Measurements from ENCODE around the gene AKT1. TPM values are rescaled to one million over a fixed set of nuclear protein-coding genes. Genes with fewer than 3 reads are reported as not detected.

The AKT1 gene
- total RNA-seq, 1 experiment from 2014 or later: 123 TPM

DNA sequence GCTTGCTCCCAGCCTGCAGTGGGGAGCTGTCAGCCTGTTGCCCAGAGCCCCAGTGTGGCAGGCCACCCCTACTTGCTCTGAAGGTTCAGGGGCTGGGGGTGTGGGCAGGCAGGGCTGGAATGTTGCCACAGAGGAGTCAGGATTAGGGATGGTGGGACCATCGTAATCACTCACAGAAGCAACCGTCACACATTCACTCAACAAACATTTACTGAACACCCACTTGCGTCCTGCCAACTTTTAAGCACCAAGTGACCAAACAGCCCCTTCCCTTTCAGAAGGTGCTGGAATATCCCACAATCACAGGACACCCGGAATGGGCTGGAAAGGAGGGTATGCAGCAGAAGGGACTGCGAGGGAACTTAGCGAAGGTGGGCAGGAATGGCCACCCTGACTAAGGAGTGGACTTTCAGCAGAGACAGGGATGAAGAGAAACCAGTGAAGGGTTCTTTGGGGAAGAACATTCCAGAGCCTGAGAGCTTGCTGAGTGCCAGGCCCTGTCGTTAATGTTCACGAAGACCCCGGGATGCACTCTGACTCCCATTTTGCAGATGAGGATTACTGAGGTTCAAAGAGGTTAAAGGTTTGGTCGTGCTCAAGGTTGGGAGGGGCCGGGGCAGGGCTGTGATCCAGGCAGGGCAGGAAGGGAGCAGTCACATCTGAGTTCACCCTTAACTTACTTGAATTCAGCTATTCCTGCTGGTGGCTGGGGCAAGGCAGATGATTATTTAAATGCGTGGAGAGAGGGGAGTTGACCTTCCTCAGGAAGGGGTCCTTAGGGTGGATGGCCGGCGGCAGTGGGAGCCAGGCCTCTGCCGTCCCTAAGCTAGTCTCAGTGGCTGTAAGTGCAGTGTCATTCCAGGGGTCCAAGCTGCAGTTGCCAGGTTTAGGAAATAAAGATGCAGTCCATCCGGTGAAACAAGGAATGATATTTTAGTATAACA is 3.0 kb upstream of the AKT1 start:
- POLR2A ChIA-PET (ENCODE audit: low non-redundant PET): no interaction called here
- H3K27ac ChIP-seq (ENCODE audit: low read depth, low read length, poor library complexity, severe bottlenecking): no peak overlapping the region

DNA sequence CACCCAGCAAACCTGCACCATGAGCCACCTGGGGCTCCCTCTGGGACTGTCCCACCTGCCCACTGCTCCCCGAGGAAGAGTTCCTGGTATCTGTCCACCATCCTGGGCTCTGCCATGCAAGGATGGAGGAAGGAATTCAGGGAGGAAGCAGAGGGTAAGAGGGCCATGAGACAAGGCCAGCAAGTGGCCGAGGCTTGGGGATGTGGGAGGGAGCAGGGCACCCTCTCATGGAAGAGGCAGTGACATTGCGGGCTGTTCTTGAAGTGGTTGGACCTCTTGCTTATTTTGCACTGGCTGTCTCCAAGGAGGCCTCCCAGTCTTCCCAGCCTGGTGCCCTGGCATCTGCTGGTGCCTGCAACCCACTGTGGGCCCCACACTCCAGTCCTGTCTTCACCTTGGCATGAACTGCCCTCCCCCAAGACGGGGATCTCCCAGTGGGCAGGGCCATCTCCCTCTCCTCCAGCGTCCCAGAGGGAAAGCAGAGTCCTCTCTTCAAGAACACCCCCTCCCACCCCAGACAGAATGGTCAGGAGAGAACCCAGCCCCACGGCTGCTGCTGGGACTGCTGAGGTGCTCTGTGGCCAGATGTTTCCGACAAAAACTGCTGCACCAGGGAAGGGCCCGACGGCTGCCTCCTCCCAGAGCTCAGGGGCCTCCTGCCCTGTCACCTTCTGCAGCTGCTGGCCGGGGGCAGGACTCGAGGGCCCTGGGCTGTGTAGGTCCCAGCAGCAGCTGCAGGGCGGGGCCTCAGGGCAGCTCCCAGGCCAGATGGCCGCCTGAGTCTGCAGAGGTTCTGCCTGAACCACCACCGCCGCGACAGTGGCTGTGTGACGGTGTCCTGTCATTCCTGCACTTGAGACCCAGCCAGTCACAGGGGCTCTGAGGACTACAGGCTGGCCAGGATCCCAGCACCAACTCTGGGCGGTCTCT is 1.8 kb upstream of the AKT1 start:
- H3K27ac ChIP-seq (ENCODE audit: low read depth, low read length, poor library complexity, severe bottlenecking): no peak overlapping the region
- POLR2A ChIA-PET (ENCODE audit: low non-redundant PET): no interaction called here
- H3K4me1 ChIP-seq (ENCODE audit: insufficient read depth, low read length, poor library complexity, severe bottlenecking): peaks cover 24% of the 10 kb centered on the region
- intact Hi-C loops (cut with micrococcal nuclease; ENCODE audit: unreplicated experiment): no loop called here
- no peaks in the 10 kb centered on the region for H3K27me3 ChIP-seq (replicated peaks; ENCODE audit: insufficient read depth, low read depth, low read length, poor library complexity)
- no peaks in the 10 kb centered on the region for H3K9me3 ChIP-seq (ENCODE audit: low read depth, low read length, poor library complexity, severe bottlenecking)
- CTCF ChIA-PET: no interaction called here
- no peak for DNase-seq (ENCODE audit: low spot score)
- peaks cover 2% of the 10 kb centered on the region for H3K36me3 ChIP-seq (ENCODE audit: insufficient read depth, low read length, poor library complexity, severe bottlenecking)
- no peak overlapping the region for H3K4me3 ChIP-seq (ENCODE audit: low read depth, low read length, poor library complexity, severe bottlenecking)
- no TSS peak for BruUV-seq (replicated peaks)
- TF ChIP-seq EZH2 (IDR thresholded peaks at IDR 0.05; ENCODE audit: borderline replicate concordance, low read depth, low read length, poor library complexity, severe bottlenecking) (no peak), CTCF (conservative IDR thresholded peaks at IDR 0.05; ENCODE audit: low read depth, low read length) (no peak)

More for the DNA sequence above, 3.0 kb upstream of the AKT1 start:
- Histone ChIP-seq H3K9me3 (ENCODE audit: low read depth, low read length, poor library complexity, severe bottlenecking) (no peaks in the 10 kb centered on the region), H3K4me1 (ENCODE audit: insufficient read depth, low read length, poor library complexity, severe bottlenecking) (peaks cover 24% of the 10 kb centered on the region), H3K4me3 (ENCODE audit: low read depth, low read length, poor library complexity, severe bottlenecking) (no peak overlapping the region), H3K36me3 (ENCODE audit: insufficient read depth, low read length, poor library complexity, severe bottlenecking) (no peaks in the 10 kb centered on the region), H3K27me3 (replicated peaks; ENCODE audit: insufficient read depth, low read depth, low read length, poor library complexity) (no peaks in the 10 kb centered on the region)
- TF ChIP-seq CTCF (conservative IDR thresholded peaks at IDR 0.05; ENCODE audit: low read depth, low read length): no peak
- TF ChIP-seq EZH2 (IDR thresholded peaks at IDR 0.05; ENCODE audit: borderline replicate concordance, low read depth, low read length, poor library complexity, severe bottlenecking): no peak
- intact Hi-C loops (cut with micrococcal nuclease; ENCODE audit: unreplicated experiment): no loop called here
- no TSS peak for BruUV-seq (replicated peaks)
- CTCF ChIA-PET: no interaction called here
- DNase-seq (ENCODE audit: low spot score): no peak

DNA sequence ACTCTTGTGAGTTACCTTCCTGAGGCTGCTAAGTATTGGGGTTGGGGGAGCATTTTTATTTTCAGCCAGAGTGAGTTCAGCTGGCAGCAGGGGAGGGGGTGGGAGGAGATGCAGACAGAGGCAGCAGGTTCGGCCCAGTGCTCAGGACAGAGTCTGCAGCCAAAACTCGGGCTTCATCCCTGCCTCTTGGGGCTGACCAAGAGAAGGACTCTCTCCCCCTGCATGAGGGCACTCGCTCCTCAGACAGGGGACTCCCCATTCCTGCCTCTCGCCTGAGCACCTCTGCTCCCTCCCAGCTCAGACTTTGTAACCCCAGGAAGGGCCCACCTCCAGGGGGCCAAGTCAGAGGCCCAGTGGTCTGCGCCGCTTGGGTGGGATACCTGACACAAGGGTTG is 1.1 kb upstream of the AKT1 start:
- no peak for DNase-seq (ENCODE audit: low spot score)
- Histone ChIP-seq H3K36me3 (ENCODE audit: insufficient read depth, low read length, poor library complexity, severe bottlenecking) (peaks cover 8% of the 10 kb centered on the region), H3K4me1 (ENCODE audit: insufficient read depth, low read length, poor library complexity, severe bottlenecking) (peaks cover 23% of the 10 kb centered on the region), H3K27me3 (replicated peaks; ENCODE audit: insufficient read depth, low read depth, low read length, poor library complexity) (no peaks in the 10 kb centered on the region), H3K27ac (ENCODE audit: low read depth, low read length, poor library complexity, severe bottlenecking) (no peak overlapping the region), H3K4me3 (ENCODE audit: low read depth, low read length, poor library complexity, severe bottlenecking) (no peak overlapping the region), H3K9me3 (ENCODE audit: low read depth, low read length, poor library complexity, severe bottlenecking) (no peaks in the 10 kb centered on the region)
- TF ChIP-seq CTCF (conservative IDR thresholded peaks at IDR 0.05; ENCODE audit: low read depth, low read length) (no peak), EZH2 (IDR thresholded peaks at IDR 0.05; ENCODE audit: borderline replicate concordance, low read depth, low read length, poor library complexity, severe bottlenecking) (no peak)
- BruUV-seq (replicated peaks): no TSS peak
- POLR2A ChIA-PET (ENCODE audit: low non-redundant PET): no interaction called here
- CTCF ChIA-PET: no interaction called here
- intact Hi-C loops (cut with micrococcal nuclease; ENCODE audit: unreplicated experiment): no loop called here
